SW 1271 (cell line): ENCODE results near the gene KLRC4.
"Not testable (repeated sequence)": the region's sequence is repeated elsewhere in the genome, so short reads cannot be mapped to it uniquely, and the experiment has no call there.

Experiments used
- DNase-seq, 2 experiments: peaks; one replicate each; lab custom pipeline; 2025; lab: John Stamatoyannopoulos, UW

KLRC4 gene

GRCh38 chr12:10409392-10409791 lies at the start of gene KLRC4:
TSS of gene KLRC4 (minus strand) at chr12:10409757. CDS start at chr12:10409575, 182 bp downstream.
- DNase-seq: peak in 1 of 2 experiments; percentile 62

- no peak for DNase-seq
Observed at GRCh38 chr12:10457760-10458159, 48.2 kb upstream of the KLRC4 start.

GRCh38 chr12:10456856-10457255 lies 47.3 kb upstream of the KLRC4 start:
- no peak for DNase-seq

- no peak for DNase-seq
Observed at GRCh38 chr12:10455766-10456165, 46.2 kb upstream of the KLRC4 start.

- no peak for DNase-seq
Observed at GRCh38 chr12:10454531-10454930, 45.0 kb upstream of the KLRC4 start.

- DNase-seq: no peak
Observed at GRCh38 chr12:10453156-10453555, 43.6 kb upstream of the KLRC4 start, which contains the start of gene KLRC1. TSS of gene KLRC1 (minus strand) at chr12:10453377. CDS start at chr12:10451156, 2,221 bp downstream.

- DNase-seq: no peak
Observed at GRCh38 chr12:10448236-10448635, 38.7 kb upstream of the KLRC4 start.

GRCh38 chr12:10446052-10446451 lies 36.5 kb upstream of the KLRC4 start:
- not testable (repeated sequence) for DNase-seq

- not testable (repeated sequence) for DNase-seq
Observed at GRCh38 chr12:10441144-10441543, 31.6 kb upstream of the KLRC4 start.

- DNase-seq: peak in 1 of 2 experiments; percentile 42
Observed at GRCh38 chr12:10439608-10440274, 30.2 kb upstream of the KLRC4 start.

GRCh38 chr12:10437601-10438000 lies 28.0 kb upstream of the KLRC4 start:
- DNase-seq: not testable (repeated sequence)

- peak in 1 of 2 experiments; percentile 63 for DNase-seq
Observed at GRCh38 chr12:10435816-10436215, 26.3 kb upstream of the KLRC4 start, which contains the start of gene KLRC2. TSS of gene KLRC2 (minus strand) at chr12:10436010. CDS start at chr12:10435986, 24 bp downstream.

- DNase-seq: not testable (repeated sequence)
Observed at GRCh38 chr12:10430623-10431022, 21.1 kb upstream of the KLRC4 start.

GRCh38 chr12:10425938-10426337 lies 16.4 kb upstream of the KLRC4 start:
- DNase-seq: not testable (repeated sequence)

GRCh38 chr12:10424260-10424899 lies 14.8 kb upstream of the KLRC4 start:
- DNase-seq: peak in 1 of 2 experiments; percentile 73

- not testable (repeated sequence) for DNase-seq
Observed at GRCh38 chr12:10422159-10422558, 12.6 kb upstream of the KLRC4 start.

- peak in 1 of 2 experiments; percentile 26 for DNase-seq
Observed at GRCh38 chr12:10420334-10420733, 10.8 kb upstream of the KLRC4 start, which contains the start of gene KLRC3. TSS of gene KLRC3 (minus strand) at chr12:10420595. CDS start at chr12:10420550, 45 bp downstream.

- no peak for DNase-seq
Observed at GRCh38 chr12:10408842-10409241, 715 bp downstream of the KLRC4 start.

GRCh38 chr12:10406725-10407124 lies 2.8 kb downstream of the KLRC4 start:
- no peak for DNase-seq

GRCh38 chr12:10405294-10405693 lies 4.3 kb downstream of the KLRC4 start:
- no peak for DNase-seq

- DNase-seq: no peak
Observed at GRCh38 chr12:10404798-10405197, 4.8 kb downstream of the KLRC4 start.

GRCh38 chr12:10400829-10401228 lies 8.7 kb downstream of the KLRC4 start:
- DNase-seq: no peak

- DNase-seq: no peak
Observed at GRCh38 chr12:10398168-10398567, 11.4 kb downstream of the KLRC4 start.
